NCI-H2196 treated with DMSO at 0.1 percent for 48 hours (cell line): ENCODE results near the gene LRP1B.
"Not testable (repeated sequence)": the region's sequence is repeated elsewhere in the genome, so short reads cannot be mapped to it uniquely, and the experiment has no call there.

Experiments used
- DNase-seq: peaks from one replicate; lab custom pipeline; 2025; ENCODE audit not compliant: unreplicated experiment; lab: John Stamatoyannopoulos, UW

LRP1B gene

GRCh38 chr2:141906678-141907077, 224.1 kb downstream of the LRP1B start:
- DNase-seq = no peak

GRCh38 chr2:141900826-141901225, 230.0 kb downstream of the LRP1B start:
- no peak for DNase-seq

GRCh38 chr2:141899740-141900139, 231.1 kb downstream of the LRP1B start:
- DNase-seq = no peak

- no peak for DNase-seq
Measured at GRCh38 chr2:141889788-141890187, 241.0 kb downstream of the LRP1B start.

GRCh38 chr2:141888987-141889555, 241.7 kb downstream of the LRP1B start:
- DNase-seq = no peak

GRCh38 chr2:141887363-141887762, 243.5 kb downstream of the LRP1B start:
- no peak for DNase-seq

- no peak for DNase-seq
Measured at GRCh38 chr2:141878016-141878415, 252.8 kb downstream of the LRP1B start.

GRCh38 chr2:141871913-141872634, 258.7 kb downstream of the LRP1B start:
- DNase-seq = no peak

GRCh38 chr2:141869572-141869971, 261.2 kb downstream of the LRP1B start:
- no peak for DNase-seq

GRCh38 chr2:141863964-141864363, 266.9 kb downstream of the LRP1B start:
- DNase-seq = no peak

- DNase-seq = no peak
Measured at GRCh38 chr2:141856215-141856919, 274.4 kb downstream of the LRP1B start.

- no peak for DNase-seq
Measured at GRCh38 chr2:141848191-141848590, 282.6 kb downstream of the LRP1B start.

- no peak for DNase-seq
Measured at GRCh38 chr2:141844231-141844630, 286.6 kb downstream of the LRP1B start.

GRCh38 chr2:141835103-141835502, 295.7 kb downstream of the LRP1B start:
- DNase-seq = no peak

- DNase-seq = no peak
Measured at GRCh38 chr2:141828761-141829160, 302.1 kb downstream of the LRP1B start.

GRCh38 chr2:141824790-141825189, 306.0 kb downstream of the LRP1B start:
- DNase-seq = no peak

- DNase-seq = no peak
Measured at GRCh38 chr2:141820893-141821292, 309.9 kb downstream of the LRP1B start.

GRCh38 chr2:141815320-141815719, 315.5 kb downstream of the LRP1B start:
- not testable (repeated sequence) for DNase-seq

- no peak for DNase-seq
Measured at GRCh38 chr2:141814150-141814549, 316.7 kb downstream of the LRP1B start.

- no peak for DNase-seq
Measured at GRCh38 chr2:141810148-141810547, 320.7 kb downstream of the LRP1B start.

- no peak for DNase-seq
Measured at GRCh38 chr2:141806090-141806489, 324.7 kb downstream of the LRP1B start.

- no peak for DNase-seq
Measured at GRCh38 chr2:141805302-141805701, 325.5 kb downstream of the LRP1B start.
